Measurements from ENCODE around the gene SPNS1. TPM values are rescaled to one million over a fixed set of nuclear protein-coding genes. Genes with fewer than 3 reads are reported as not detected.

SPNS1 gene
- total and polyA plus RNA-seq, 2 of the 8 experiments (the other 6 are each of a cell fraction or from before 2014, with no cell fraction given): 48.8 to 66.9 TPM

DNA sequence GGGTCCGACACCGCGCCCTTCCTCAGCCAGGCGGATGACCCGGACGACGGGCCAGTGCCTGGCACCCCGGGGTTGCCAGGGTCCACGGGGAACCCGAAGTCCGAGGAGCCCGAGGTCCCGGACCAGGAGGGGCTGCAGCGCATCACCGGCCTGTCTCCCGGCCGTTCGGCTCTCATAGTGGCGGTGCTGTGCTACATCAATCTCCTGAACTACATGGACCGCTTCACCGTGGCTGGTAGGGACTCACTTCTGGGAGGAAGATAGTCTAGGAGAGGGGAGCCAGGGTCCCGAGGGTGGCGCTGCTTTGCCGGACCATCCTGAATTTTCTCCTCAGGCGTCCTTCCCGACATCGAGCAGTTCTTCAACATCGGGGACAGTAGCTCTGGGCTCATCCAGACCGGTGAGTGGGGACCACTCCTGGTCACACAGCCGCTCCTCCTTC is 601 bp downstream of the SPNS1 start:
- Histone ChIP-seq H4K91ac (replicated peaks; ENCODE audit: insufficient read length, low read length) (no peak overlapping the region), H3K23ac (ENCODE audit: insufficient read length) (no peak overlapping the region), H2AFZ (ENCODE audit: low read length) (no peak overlapping the region), H3K14ac (ENCODE audit: insufficient read length) (no peak overlapping the region), H3K27ac (ENCODE audit: low read depth, low read length) (0 out of 2 replicates have a peak overlapping the region, but pooled peaks have one; percentile 37), H4K8ac (ENCODE audit: extremely low read depth, insufficient read depth, low read length) (peak overlapping the region; percentile 98; the same call in 1 of the 2 replicates), H2BK120ac (replicated peaks; ENCODE audit: low read depth, low read length) (no peak overlapping the region), H3K79me2 (ENCODE audit: control insufficient read depth in 1 of 2, insufficient read depth in 2 of 2, low read length in 2 of 2) (peaks cover 0 to 8% of the 10 kb centered on the region in 2 experiments; a peak in 1 of 4 replicates), H2AK5ac (ENCODE audit: low read depth, low read length) (no peak overlapping the region), H3K4me1 (replicated peaks in 1 of 4; ENCODE audit: control insufficient read depth in 3 of 4, insufficient read depth in 4 of 4, low read length in 3 of 4) (peaks cover 0 to 7% (median 3%) of the 10 kb centered on the region in 4 experiments; a peak in 5 of 7 replicates), H3K18ac (ENCODE audit: extremely low read depth, low read length) (no peak overlapping the region), H2BK5ac (ENCODE audit: low read depth, low read length) (0 out of 2 replicates have a peak overlapping the region, but pooled peaks have one; percentile 27), H4K5ac (ENCODE audit: insufficient read length, low read depth, low read length) (no peak overlapping the region), H3K56ac (replicated peaks; ENCODE audit: insufficient read length, low read depth, low read length) (no peak overlapping the region), H3K79me1 (ENCODE audit: low read depth, low read length) (peaks cover 4% of the 10 kb centered on the region; the same call in 1 of the 2 replicates), H2BK12ac (ENCODE audit: low read depth, low read length) (no peak overlapping the region), H2BK20ac (ENCODE audit: low read length) (no peak overlapping the region), H3K9ac (replicated peaks in 1 of 4; ENCODE audit: extremely low read depth in 1 of 4, low read depth in 3 of 4, low read length in 3 of 4) (peak overlapping the region; percentile 66 to 80 (median 76)), H3K23me2 (ENCODE audit: low read depth, low read length) (peaks cover 8% of the 10 kb centered on the region), H2BK15ac (ENCODE audit: low read length) (no peak overlapping the region), H3K27me3 (replicated peaks in 1 of 4; ENCODE audit: control insufficient read depth in 3 of 4, extremely low read depth in 1 of 4, insufficient read depth in 3 of 4, low read length in 3 of 4) (no peaks in the 10 kb centered on the region), H3K4ac (replicated peaks; ENCODE audit: insufficient read length, low read depth, low read length) (no peak overlapping the region), H3K9me3 (ENCODE audit: insufficient read depth in 2 of 2, low read depth in 1 of 2, low read length in 1 of 2) (no peaks in the 10 kb centered on the region), H3K4me2 (ENCODE audit: insufficient read depth in 1 of 2, low read depth in 2 of 2, low read length in 2 of 2) (peak overlapping the region; percentile 77 to 95), H3K4me3 (ENCODE audit: extremely low read depth in 1 of 4, insufficient read depth in 2 of 4, low read depth in 3 of 4, low read length in 4 of 4) (peak overlapping the region; percentile 80 to 96 (median 87)), H4K20me1 (replicated peaks in 1 of 2; ENCODE audit: control insufficient read depth in 1 of 2, insufficient read depth in 2 of 2, low read length in 2 of 2) (peaks cover 2 to 4% of the 10 kb centered on the region in 2 experiments), H3K36me3 (ENCODE audit: control insufficient read depth in 2 of 4, insufficient read depth in 4 of 4, low read length in 3 of 4) (peaks cover 0 to 2% (median 0%) of the 10 kb centered on the region in 4 experiments; a peak in 1 of 8 replicates)
- WGBS, 2 experiments (ENCODE audit: extremely low coverage in 1 of 2, insufficient coverage in 1 of 2, insufficient read length in 1 of 2, insufficient replicate concordance in 2 of 2, low coverage in 1 of 2, low lambda C conversion rate in 2 of 2, missing lambda C conversion rate in 1 of 2): 18% methylated on average over 30 of the region's 30 CpGs; no CpG with 5 or more reads in 1 of the 2 experiments
- ChIA-PET CTCF (ENCODE audit: partially characterized antibody) (interaction anchor here (2.5 kb wide), 1 partner anchor 24 kb away, joined by 8 read pairs; no protein-coding TSS in a partner anchor), POLR2A (ENCODE audit: partially characterized antibody) (interaction anchor here (0.6 to 2.9 kb wide), 5 partner anchors 10 to 151 kb away, joined by 3 to 9 read pairs (median 6); partner anchors contain the start of gene LAT)
- DNase-seq (ENCODE audit: low read depth in 1 of 2, low spot score in 2 of 2): no peak
- TF ChIP-seq POU5F1 (IDR thresholded peaks at IDR 0.05; ENCODE audit: low read depth, low read length): no peak
- no peak for FAIRE-seq

All from H1 (cell line).